Measurements from ENCODE around the gene ATP8A2.

The ATP8A2 gene

GRCh38 chr13:25466880-25467279 is 95.1 kb downstream of the ATP8A2 start:
- Histone ChIP-seq H3K36me3 (no peaks in the 10 kb centered on the region), H3K27me3 (peaks cover 0 to 21% of the 10 kb centered on the region in 2 donors), H3K27ac (no peak overlapping the region), H3K4me3 (no peak overlapping the region), H3K4me1 (peaks cover 0 to 8% (median 0%) of the 10 kb centered on the region in 4 donors), H3K9me3 (no peaks in the 10 kb centered on the region)
- no peak for DNase-seq
- TF ChIP-seq CTCF (IDR thresholded peaks at IDR 0.05), result no peak
- intact Hi-C loops (cut with DNase I; ENCODE audit: low total_unique reads), result no loop called here

- Histone ChIP-seq H3K4me1 (peaks cover 0 to 8% (median 0%) of the 10 kb centered on the region in 4 donors), H3K27me3 (peaks cover 0 to 21% of the 10 kb centered on the region in 2 donors), H3K4me3 (no peak overlapping the region), H3K27ac (no peak overlapping the region), H3K36me3 (no peaks in the 10 kb centered on the region), H3K9me3 (no peaks in the 10 kb centered on the region)
- intact Hi-C loops (cut with DNase I; ENCODE audit: low total_unique reads), result no loop called here
- TF ChIP-seq CTCF (IDR thresholded peaks at IDR 0.05), result no peak
- no peak for DNase-seq
Observed at GRCh38 chr13:25468325-25469168, 96.8 kb downstream of the ATP8A2 start.

- no peaks in the 10 kb centered on the region for H3K36me3 ChIP-seq
- H3K27ac ChIP-seq, result no peak overlapping the region
- H3K9me3 ChIP-seq, result no peaks in the 10 kb centered on the region
- intact Hi-C loops (cut with DNase I; ENCODE audit: low total_unique reads), result no loop called here
- no peak overlapping the region for H3K4me3 ChIP-seq
- no peak for DNase-seq
- peaks cover 0 to 8% (median 0%) of the 10 kb centered on the region in 4 donors for H3K4me1 ChIP-seq
- no peak for TF ChIP-seq CTCF (IDR thresholded peaks at IDR 0.05)
- peaks cover 0 to 21% of the 10 kb centered on the region in 2 donors for H3K27me3 ChIP-seq
Observed at GRCh38 chr13:25469169-25469525, 97.4 kb downstream of the ATP8A2 start.

- peaks cover 0 to 10% of the 10 kb centered on the region in 2 donors for H3K27me3 ChIP-seq
- no peaks in the 10 kb centered on the region for H3K36me3 ChIP-seq
- no peak for TF ChIP-seq CTCF (IDR thresholded peaks at IDR 0.05)
- H3K27ac ChIP-seq, result no peak overlapping the region
- no peaks in the 10 kb centered on the region for H3K9me3 ChIP-seq
- intact Hi-C loops (cut with DNase I; ENCODE audit: low total_unique reads), result no loop called here
- no peak overlapping the region for H3K4me3 ChIP-seq
- H3K4me1 ChIP-seq, result peaks cover 0 to 4% (median 0%) of the 10 kb centered on the region in 4 donors
- no peak for DNase-seq
Observed at GRCh38 chr13:25473864-25474263, 102.1 kb downstream of the ATP8A2 start.

- Histone ChIP-seq H3K4me3 (no peak overlapping the region), H3K4me1 (no peaks in the 10 kb centered on the region), H3K27ac (no peak overlapping the region), H3K36me3 (no peaks in the 10 kb centered on the region), H3K9me3 (peaks cover 0 to 4% (median 0%) of the 10 kb centered on the region in 3 donors), H3K27me3 (no peaks in the 10 kb centered on the region)
- DNase-seq, result no peak
- TF ChIP-seq CTCF (IDR thresholded peaks at IDR 0.05), result no peak
- intact Hi-C loops (cut with DNase I; ENCODE audit: low total_unique reads), result no loop called here
Observed at GRCh38 chr13:25478186-25478585, 106.4 kb downstream of the ATP8A2 start.

All from tibial artery (tissue), 4 donors.